NCI-H1930 (cell line): ENCODE measurements around the gene SFI1.
"Not testable (repeated sequence)": the region's sequence is repeated elsewhere in the genome, so short reads cannot be mapped to it uniquely, and the experiment has no call there.

Source experiments
- DNase-seq, 2 experiments: peaks; one replicate each; lab custom pipeline; 2025; lab: John Stamatoyannopoulos, UW

SFI1 gene

DNA sequence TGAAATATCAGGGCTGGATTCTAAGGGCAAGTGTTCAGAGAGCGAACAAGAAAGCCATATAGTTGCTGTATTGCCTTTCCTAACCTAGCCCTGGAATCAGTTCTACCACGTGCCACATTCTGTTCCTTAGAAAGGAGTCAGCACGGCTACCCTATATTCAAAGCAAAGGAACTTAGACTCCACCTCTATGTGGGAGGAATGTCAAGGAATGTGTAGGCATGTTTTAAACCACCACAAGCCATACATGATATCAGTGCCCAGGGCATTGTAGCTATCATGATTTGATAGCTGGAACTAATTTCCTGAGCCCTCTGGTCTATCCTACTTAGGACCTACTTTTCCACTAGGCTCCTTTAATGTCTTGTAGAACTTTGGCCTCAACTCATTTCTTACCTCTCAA, 4.2 kb upstream of the SFI1 start:
- DNase-seq, result no peak

DNA sequence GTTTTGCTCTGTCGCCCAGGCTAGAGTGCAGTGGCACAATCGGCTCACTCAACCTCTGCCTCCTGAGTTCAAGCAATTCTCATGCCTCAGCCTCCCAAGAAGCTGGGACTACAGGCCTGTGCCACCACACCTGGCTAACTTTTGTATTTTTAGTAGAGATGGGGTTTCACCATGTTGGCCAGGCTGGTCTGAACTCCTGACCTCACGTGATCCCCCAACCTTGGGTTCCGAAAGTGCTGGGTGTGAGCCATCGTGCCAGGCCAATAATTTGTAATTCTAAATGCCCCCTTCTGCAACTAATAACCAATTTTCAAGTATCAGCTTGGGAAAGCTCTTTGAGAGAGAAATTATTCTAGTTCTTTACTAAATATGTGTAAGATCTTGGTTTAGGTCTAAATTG, 3.0 kb upstream of the SFI1 start:
- not testable (repeated sequence) for DNase-seq

- DNase-seq, result no peak
These were observed 993 bp upstream of the SFI1 start for GRCh38 chr22:31495343-31495742.

- DNase-seq, result no peak
These were observed 405 bp downstream of the SFI1 start for GRCh38 chr22:31496735-31497146.

GRCh38 chr22:31497148-31497938, 1.0 kb downstream of the SFI1 start:
- no peak for DNase-seq

- DNase-seq, result no peak
These were observed 5.4 kb downstream of the SFI1 start for GRCh38 chr22:31501738-31502137.

GRCh38 chr22:31503211-31503964, 7.1 kb downstream of the SFI1 start:
- no peak for DNase-seq

GRCh38 chr22:31504282-31504681, 7.9 kb downstream of the SFI1 start:
- no peak for DNase-seq

DNA sequence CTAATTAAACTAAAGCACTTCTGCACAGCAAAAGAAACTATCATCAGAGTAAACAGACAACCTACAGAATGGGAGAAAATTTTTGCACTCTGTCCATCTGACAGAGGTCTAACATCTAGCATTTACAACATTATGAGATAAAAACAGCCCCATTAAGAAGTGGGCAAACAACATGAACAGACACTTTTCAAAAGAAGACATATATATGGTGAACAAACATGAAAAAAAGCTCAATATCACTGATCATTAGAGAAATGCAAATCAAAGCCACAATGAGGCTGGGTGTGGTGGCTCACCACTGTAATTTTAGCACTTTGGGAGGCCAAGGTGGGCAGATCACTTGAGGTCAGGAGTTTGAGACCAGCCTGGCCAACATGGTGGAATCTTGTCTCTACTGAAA, 11.2 kb downstream of the SFI1 start:
- DNase-seq, result not testable (repeated sequence)

- no peak for DNase-seq
These were observed 12.2 kb downstream of the SFI1 start for GRCh38 chr22:31508536-31508935.

- no peak for DNase-seq
These were observed 12.9 kb downstream of the SFI1 start for GRCh38 chr22:31509061-31509762.

DNA sequence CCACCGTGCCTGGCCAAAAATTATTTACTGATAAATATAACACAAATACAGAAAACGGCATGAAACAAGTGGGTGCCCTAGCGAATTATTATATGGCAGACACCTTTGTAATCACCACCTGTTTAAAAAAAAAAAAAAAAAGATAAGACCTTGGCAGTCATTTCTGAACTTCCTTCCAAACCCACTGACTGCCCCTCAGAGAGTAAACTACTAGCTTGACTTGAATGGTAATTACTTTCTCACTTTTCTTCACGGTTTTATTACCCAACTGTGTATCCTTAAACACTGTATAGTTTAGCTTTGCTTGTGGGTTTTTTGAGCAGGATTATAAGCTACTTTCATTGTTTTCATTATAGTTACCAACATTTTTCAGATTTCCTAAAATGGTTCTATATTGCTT, 23.7 kb downstream of the SFI1 start:
- no peak for DNase-seq

DNA sequence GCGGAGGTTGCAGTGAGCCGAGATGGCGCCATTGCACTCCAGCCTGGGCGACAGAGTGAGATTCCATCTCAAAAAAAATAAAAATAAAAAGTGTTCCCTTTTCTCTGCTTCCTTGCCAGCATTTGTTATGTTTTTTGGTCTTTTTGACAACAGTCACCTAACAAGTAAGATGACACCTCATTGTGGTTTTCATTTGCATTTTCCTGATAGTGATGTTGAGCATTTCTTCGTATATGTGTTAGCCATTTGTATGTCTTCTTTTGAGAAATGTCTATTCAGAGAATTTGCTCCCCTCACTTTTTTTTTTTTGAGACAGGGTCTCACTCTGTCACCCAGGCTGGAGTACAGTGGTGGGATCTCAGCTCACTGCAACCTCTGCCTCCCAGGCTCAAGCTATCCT, 27.8 kb downstream of the SFI1 start:
- DNase-seq, result not testable (repeated sequence)

DNA sequence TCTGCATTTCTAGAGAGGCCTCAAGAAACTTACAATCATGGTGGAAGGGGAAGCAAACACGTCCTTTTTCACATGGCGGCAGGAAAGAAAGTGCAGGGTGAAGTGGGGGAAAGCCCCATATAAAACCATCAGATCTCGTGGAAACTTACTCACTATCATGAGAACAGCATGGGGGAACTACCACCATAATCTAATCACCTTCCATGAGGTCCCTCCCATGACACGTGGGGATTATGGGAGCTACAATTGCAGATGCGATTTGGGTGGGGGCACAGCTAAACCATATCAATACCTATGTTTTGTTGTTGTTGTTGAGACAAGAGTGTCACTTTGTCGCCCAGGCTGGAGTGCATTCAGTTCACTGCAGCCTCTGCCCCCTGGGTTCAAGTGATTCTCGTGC, 29.9 kb downstream of the SFI1 start:
- no peak for DNase-seq

GRCh38 chr22:31530823-31531195, 34.5 kb downstream of the SFI1 start:
- no peak for DNase-seq

DNA sequence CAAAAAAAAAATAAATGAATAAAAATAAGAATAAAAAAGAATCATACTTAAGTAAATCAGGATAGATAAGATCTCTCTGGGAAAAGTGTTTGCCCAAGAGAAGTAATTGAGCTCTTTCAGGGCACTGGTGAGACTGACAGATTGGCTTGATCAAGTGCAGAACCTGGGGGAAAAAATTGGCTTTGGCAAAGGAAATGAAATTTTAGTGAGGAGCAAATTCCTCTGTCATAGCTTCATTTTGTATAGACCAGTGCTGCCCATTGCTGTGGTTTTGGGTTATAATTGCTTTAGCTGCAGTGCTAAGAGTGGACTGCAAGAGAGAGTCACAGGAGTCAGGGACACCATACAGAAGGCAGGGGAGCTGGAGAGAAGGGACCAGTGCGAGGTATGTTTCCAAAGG, 35.7 kb downstream of the SFI1 start:
- DNase-seq, result no peak

- no peak for DNase-seq
These were observed 37.0 kb downstream of the SFI1 start for GRCh38 chr22:31533374-31533773.

DNA sequence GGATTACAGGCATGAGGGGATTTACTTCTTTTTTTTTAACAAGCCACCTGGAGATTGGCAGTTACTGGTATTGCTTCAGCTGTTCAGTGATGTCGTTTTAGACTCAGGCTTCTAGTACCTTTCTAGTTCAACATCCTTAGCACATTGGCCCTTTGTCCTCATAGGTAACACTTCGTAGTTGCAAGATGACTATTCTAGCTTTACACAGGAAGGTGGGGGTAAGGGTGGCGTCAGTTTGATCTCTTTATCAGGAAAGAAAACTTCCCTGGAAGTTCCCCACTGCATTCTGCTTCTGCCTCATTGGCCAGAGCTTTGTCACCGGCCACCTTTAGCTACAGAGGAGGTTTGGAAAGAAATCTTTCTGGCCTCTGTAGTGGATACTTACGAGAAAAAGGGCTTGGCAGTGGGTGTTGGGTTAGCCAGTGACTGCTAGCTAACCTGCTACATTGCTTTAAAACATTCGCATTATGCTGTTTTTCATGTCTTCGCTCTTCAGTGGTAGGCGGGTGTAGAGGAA, 40.7 kb downstream of the SFI1 start:
- no peak for DNase-seq

DNA sequence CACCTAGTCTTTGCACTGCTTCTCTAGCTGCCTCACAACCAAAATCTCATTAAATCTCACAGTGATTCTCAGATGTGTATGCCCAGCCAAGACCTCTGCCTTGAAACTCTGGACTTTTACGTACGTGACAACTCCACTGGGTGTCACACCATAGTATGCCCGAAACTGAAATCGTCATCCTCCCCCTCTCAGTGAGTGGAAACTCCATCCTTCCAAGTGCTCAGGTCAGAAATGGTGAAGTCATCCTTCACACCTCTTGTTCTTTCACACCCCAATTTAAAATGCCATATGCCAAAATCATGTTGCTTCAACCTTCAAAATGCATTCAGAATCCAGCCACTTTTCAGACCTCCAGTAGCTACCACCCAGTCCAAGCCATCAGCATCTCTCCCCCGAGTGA, 42.5 kb downstream of the SFI1 start:
- DNase-seq, result no peak

DNA sequence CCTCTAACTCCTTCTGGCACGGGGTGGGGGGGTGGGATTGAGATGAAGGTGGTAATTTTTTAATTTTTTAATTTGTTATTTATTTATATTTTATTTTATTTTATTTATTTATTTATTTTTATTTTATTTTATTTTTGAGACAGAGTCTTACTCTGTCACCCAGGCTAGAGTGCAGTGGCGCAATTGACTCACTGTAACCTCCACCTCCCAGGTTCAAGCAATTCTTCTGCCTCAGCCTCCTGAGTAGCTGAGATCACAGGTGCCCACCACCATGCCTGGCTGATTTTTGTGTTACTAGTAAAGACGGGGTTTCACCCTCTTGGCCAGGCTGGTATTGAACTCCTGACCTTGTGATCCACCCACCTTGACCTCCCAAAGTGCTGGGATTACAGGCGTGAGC, 43.8 kb downstream of the SFI1 start:
- not testable (repeated sequence) for DNase-seq

DNA sequence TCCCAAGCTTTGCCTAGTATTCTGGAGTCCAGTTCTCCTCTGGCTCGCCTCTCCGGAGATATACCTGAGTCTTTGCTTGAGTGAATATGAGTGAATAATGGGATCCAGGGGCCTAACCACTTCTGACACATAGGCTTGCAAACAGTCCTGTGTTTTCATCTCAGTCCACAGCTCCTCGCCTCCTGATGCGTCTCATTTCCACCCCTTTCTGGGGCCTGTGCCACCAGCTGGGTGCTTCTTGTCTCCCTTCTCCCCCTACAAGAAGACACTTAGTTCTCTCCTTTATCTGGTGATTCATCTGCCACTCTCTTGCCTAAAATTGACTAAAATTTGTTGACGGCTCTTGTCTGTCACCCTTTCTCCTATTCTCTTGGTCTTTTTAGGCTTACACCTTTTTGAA, 44.6 kb downstream of the SFI1 start:
- no peak for DNase-seq
